Gastroesophageal sphincter (tissue), 4 donors: ENCODE results near the gene SLC27A1. TPM values are rescaled to one million over a fixed set of nuclear protein-coding genes. Genes with fewer than 3 reads are reported as not detected.

ENCODE experiments used
- ATAC-seq: fragments of 150-250 bp; one replicate; pipeline ENCODE4 v1.9.1; 2016; ENCODE audit warnings: mild to moderate bottlenecking, moderate library complexity
- H3K27ac ChIP-seq, 4 donors: fragments of 200-600 bp; sonication (generic) in 3 of 4; 1 replicate in 3 of 4; 2 replicates in 1 of 4; pipeline ENCODE4 v1.5.1; 2016 to 2019
- H3K27me3 ChIP-seq: fragments of 200-600 bp; sonication (generic); one replicate; pipeline ENCODE4 v1.5.1; 2019
- H3K36me3 ChIP-seq, 2 donors: fragments of 200-600 bp; sonication (generic); one replicate each; pipeline ENCODE4 v1.5.1; 2019; ENCODE audit warnings: control low read depth in 1 of 2
- H3K4me1 ChIP-seq, 3 donors: fragments of 200-600 bp; sonication (generic); 1 replicate in 2 of 3; 2 replicates in 1 of 3; pipeline ENCODE4 v1.5.1; 2016 to 2019; ENCODE audit warnings: control low read depth in 2 of 3
- H3K4me3 ChIP-seq, 2 donors: fragments of 200-600 bp; sonication (generic); one replicate each; pipeline ENCODE4 v1.5.1; 2019; ENCODE audit warnings: mild to moderate bottlenecking in 1 of 2, moderate library complexity in 1 of 2
- H3K9me3 ChIP-seq, 3 donors: fragments of 200-600 bp; sonication (generic); one replicate each; pipeline ENCODE4 v1.5.1; 2017 to 2019; ENCODE audit warnings: control low read depth in 2 of 3
- EP300 ChIP-seq: sonication (generic); formaldehyde crosslinking; IDR thresholded peaks from one replicate; pipeline ENCODE4 v1.6.1; 2017; ENCODE audit warnings: antibody characterized with exemption, mild to moderate bottlenecking
- POLR2A ChIP-seq, 2 donors: fragments of 450-650 bp; IDR thresholded peaks; one replicate each; pipeline ENCODE4 v1.6.1; 2017; ENCODE audit warnings: antibody characterized with exemption in 2 of 2, mild to moderate bottlenecking in 2 of 2, moderate library complexity in 1 of 2
- POLR2AphosphoS5 ChIP-seq: sonication (generic); formaldehyde crosslinking; IDR thresholded peaks from one replicate; pipeline ENCODE4 v1.6.1; 2017; ENCODE audit warnings: antibody characterized with exemption
- WGBS, 2 donors: methylation state at CpG; one replicate each; pipeline ENCODE4 v1.1.5; 2018; ENCODE audit warnings: low coverage in 1 of 2; 5-methylcytosine and 5-hydroxymethylcytosine counted together
- total RNA-seq, 4 donors: library from RNA; depleted of rRNA; stranded (reverse); fragments of >200 nt; gene quantifications; one replicate each; pipeline ENCODE4 v1.1.0, GENCODE V29; 2016
- TF ChIP-seq, protein P1 (sequence below), 4 experiments: fragments of 200-600 bp in 2 of 4; fragments of 450-650 bp in 2 of 4; sonication (generic) in 1 of 4; IDR thresholded peaks; one replicate each; pipeline ENCODE4 v1.5.1; 2017 to 2019; ENCODE audit warnings: antibody characterized with exemption in 4 of 4, mild to moderate bottlenecking in 2 of 4, moderate library complexity in 2 of 4

Gene SLC27A1
- total RNA-seq, 4 donors from 2014 or later = 17.1 to 21.3 (median 19.6) TPM

DNA sequence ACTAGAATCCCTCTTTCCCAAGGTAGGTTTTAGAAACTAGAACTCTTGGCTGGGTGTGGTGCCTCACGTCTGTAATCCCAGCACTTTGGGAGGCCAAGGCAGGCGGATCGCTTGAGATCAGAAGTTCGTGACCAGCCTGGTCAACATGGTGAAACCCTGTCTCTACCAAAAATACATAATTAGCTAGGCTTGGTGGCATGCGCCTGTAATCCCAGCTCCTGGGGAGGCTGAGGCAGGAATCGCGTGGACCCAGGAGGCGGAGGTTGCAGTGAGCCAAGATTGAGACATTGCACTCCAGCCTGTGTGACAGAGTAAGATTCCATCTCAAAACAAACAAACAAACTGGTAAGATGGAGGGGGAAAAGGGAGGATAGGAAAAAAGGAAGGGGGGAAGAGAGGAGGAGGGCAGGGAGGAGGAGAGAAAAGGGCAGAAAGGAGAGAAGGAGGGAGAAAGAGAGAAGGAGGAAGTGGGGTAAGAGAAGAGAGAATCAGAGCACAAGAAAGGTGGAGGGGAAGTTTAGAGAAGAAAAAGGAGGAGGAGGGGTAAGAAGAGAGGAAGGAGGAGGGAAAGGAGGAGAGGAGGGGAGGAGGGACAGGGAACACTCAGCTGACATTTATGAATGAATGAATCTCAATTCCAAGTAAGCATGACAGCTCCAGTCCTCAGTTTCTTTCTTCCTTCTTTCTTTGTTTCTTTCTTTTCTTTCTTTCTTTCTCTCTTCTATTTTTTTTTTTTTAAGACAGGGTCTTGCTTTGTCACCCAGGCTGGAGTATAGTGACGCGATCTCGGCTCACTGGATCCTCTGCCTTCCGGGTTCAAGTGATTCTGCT lies 2.6 kb upstream of the SLC27A1 start:
- Histone ChIP-seq H3K27ac (peak overlapping the region in 3 of 4 donors; percentile 88 to 92 (median 91)), H3K4me3 (no peak overlapping the region), H3K27me3 (peaks cover 6% of the 10 kb centered on the region), H3K9me3 (no peaks in the 10 kb centered on the region), H3K4me1 (peaks cover 0 to 56% (median 18%) of the 10 kb centered on the region in 3 donors), H3K36me3 (no peaks in the 10 kb centered on the region)
- TF ChIP-seq, protein P1, sequence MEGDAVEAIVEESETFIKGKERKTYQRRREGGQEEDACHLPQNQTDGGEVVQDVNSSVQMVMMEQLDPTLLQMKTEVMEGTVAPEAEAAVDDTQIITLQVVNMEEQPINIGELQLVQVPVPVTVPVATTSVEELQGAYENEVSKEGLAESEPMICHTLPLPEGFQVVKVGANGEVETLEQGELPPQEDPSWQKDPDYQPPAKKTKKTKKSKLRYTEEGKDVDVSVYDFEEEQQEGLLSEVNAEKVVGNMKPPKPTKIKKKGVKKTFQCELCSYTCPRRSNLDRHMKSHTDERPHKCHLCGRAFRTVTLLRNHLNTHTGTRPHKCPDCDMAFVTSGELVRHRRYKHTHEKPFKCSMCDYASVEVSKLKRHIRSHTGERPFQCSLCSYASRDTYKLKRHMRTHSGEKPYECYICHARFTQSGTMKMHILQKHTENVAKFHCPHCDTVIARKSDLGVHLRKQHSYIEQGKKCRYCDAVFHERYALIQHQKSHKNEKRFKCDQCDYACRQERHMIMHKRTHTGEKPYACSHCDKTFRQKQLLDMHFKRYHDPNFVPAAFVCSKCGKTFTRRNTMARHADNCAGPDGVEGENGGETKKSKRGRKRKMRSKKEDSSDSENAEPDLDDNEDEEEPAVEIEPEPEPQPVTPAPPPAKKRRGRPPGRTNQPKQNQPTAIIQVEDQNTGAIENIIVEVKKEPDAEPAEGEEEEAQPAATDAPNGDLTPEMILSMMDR (IDR thresholded peaks at IDR 0.05) = no peak
- 78 to 80% methylated on average over 5 to 7 of the region's 12 CpGs for WGBS, 2 donors
- no peak for ATAC-seq

DNA sequence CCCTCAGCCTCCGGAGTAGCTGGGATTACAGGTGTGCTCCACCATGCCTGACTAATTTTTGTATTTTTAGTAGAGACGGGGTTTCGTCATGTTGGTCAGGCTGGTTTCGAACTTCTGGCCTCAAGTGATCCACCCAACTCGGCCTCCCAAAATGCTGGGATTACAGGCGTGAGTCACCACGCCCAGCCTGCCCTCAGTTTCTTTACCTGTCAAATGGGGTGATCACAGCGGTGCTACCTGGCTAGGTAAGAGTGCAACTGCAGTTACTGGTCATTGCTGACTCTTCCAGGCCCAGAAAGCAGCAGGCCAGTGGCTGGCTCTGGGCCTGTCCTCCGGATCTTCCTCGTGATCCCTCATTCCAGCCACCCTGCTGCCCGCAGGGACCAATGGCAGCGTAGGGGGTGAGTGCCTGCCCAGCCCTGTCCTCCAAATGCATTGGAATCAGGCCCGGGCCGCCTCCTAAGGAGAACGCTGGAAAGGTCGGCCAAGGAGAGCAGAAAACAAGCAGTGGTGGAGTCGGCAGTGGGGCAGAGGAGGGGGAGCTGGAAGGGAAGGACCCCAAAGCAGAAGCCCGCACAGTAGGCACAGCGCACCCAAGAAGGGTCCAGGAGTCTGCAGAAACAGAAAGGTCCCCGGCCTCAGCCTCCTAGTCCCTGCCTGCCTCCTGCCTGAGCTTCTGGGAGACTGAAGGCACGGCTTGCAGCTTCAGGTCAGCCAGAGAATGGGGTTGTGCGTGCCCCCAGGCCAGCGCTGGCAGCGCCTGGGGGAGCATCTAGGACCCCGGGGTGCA lies 1.8 kb upstream of the SLC27A1 start:
- Histone ChIP-seq H3K9me3 (no peaks in the 10 kb centered on the region), H3K4me1 (peaks cover 0 to 62% (median 18%) of the 10 kb centered on the region in 3 donors), H3K27me3 (no peaks in the 10 kb centered on the region), H3K36me3 (no peaks in the 10 kb centered on the region), H3K27ac (peak overlapping the region; percentile 59 to 92 (median 90)), H3K4me3 (peak overlapping the region; percentile 76 to 89)
- no peak for ATAC-seq
- TF ChIP-seq EP300 = no peak
- TF ChIP-seq, protein P1 (IDR thresholded peaks at IDR 0.05) = peak in 1 of 4 experiments; percentile 8
- no peak for TF ChIP-seq POLR2A (IDR thresholded peaks at IDR 0.05)
- peak; percentile 49 for TF ChIP-seq POLR2AphosphoS5
- 41 to 100% methylated on average over 1 to 16 of the region's 25 CpGs for WGBS, 2 donors

DNA sequence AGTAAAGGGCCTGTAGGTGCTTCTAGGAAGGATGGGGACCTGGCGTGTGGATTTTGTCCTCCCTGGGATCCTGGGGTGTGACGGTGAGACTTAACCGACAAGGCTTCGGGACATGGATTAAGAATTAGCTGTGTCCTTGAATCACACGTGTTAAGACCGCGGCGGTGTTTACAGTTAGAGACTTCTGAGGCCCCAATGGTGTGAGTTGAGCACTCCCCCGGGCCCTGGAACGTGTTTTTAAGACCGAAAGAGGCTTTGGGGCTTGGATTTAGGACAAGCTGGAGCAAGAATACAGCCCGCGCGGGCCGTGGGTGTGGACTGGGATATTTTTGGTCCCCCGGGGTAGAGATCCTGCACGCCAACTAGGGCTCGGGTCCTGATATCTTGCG lies 1.2 kb upstream of the SLC27A1 start:
- peak overlapping the region; percentile 76 to 89 for H3K4me3 ChIP-seq
- H3K4me1 ChIP-seq = peaks cover 0 to 62% (median 18%) of the 10 kb centered on the region in 3 donors
- peak overlapping the region; percentile 59 to 92 (median 90) for H3K27ac ChIP-seq
- H3K9me3 ChIP-seq = no peaks in the 10 kb centered on the region
- no peaks in the 10 kb centered on the region for H3K27me3 ChIP-seq
- no CpG with 5 or more reads among the region's 19 CpGs for WGBS, 2 donors
- H3K36me3 ChIP-seq = no peaks in the 10 kb centered on the region
- no peak for TF ChIP-seq POLR2AphosphoS5
- TF ChIP-seq POLR2A (IDR thresholded peaks at IDR 0.05) = no peak
- TF ChIP-seq EP300 = no peak
- TF ChIP-seq, protein P1 (IDR thresholded peaks at IDR 0.05) = no peak
- no peak for ATAC-seq

DNA sequence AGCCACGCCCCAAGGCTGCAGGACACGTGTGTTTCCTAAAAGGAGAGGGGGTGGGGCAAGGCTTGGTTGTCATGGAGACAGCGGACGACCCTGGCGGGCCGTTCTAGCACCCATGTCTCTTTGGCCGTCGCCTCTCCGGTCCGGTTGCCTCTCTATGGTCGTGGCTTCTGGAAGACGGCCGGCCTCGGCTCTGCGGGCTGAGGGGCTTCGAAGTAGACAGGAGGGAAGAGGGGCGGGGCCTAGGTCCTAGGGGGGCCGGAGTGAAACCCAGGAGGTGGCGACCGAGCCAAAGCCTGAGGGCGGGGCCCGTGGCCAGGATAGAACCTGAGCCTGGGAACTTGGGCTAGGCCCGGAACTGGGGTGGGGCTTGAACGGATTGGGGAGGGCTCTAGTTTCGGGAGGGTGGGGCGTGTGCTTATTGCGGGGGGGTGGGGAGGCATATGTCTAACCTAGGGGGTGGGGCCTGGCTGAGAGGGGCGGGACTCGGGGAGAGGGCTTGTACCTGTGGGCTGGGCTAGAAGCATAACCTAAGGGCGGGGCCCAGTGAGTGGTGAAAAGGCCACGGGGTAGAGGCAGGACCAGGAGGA lies 750 bp upstream of the SLC27A1 start:
- 0% methylated on average over 1 of the region's 31 CpGs; no CpG with 5 or more reads in 1 of the 2 donors for WGBS, 2 donors
- no peaks in the 10 kb centered on the region for H3K36me3 ChIP-seq
- peak; percentile 77 for ATAC-seq
- peak overlapping the region; percentile 76 to 89 for H3K4me3 ChIP-seq
- H3K4me1 ChIP-seq = peaks cover 0 to 62% (median 18%) of the 10 kb centered on the region in 3 donors
- H3K27me3 ChIP-seq = no peaks in the 10 kb centered on the region
- peak overlapping the region; percentile 59 to 92 (median 90) for H3K27ac ChIP-seq
- H3K9me3 ChIP-seq = no peaks in the 10 kb centered on the region
- TF ChIP-seq POLR2AphosphoS5 (peak; percentile 49), POLR2A (IDR thresholded peaks at IDR 0.05) (no peak), EP300 (no peak)
- TF ChIP-seq, protein P1 (IDR thresholded peaks at IDR 0.05) = peak in 1 of 4 experiments; percentile 4
